ENCODE data around the gene PPM1K.
"Not testable (repeated sequence)": the region's sequence is repeated elsewhere in the genome, so short reads cannot be mapped to it uniquely, and the experiment has no call there.

PPM1K gene

DNA sequence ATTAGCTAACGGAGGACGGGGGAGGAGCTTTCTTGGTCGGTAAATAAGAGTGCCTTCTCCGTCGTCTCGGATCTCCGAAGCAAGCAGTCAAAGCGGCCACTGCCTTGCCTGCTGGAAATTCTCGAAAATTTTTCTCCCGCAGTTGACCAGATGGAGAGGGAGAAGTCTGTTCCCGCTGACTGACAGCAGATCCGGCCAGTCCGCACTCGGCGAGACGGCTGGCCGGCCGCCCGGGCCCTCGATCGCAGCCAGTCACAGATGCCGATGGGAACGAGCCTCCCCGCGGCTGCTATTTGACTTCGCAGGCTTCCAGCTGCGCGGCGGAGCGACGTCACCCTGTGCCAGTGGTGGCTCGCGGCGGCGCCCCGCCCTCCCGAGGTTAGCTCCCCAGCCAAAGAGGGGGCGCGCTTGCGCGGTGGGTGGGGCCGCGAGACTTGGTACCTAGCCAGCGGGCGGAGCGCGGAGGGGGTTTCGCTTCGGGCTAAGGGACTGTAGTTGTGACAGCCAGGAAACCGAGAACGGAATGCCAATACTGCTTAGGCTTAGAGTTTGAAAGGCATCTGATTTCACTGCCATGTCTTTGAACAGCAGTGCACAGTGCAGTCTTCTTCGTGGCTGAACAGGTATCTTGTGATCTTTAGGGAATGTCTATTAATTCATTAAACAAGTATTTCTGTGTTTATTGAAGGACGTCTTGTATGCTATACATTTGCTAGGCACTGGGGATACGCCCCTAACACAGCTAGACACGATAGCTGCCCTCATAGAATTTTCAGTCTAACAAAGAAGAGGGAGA lies at the start of gene PPM1K:
PPM1K (minus strand) TSS at position 123 of the 796 bp plus-strand sequence. CDS start 5,978 bp downstream, outside the sequence.
- DNase-seq = peak; percentile 98 to 99

DNA sequence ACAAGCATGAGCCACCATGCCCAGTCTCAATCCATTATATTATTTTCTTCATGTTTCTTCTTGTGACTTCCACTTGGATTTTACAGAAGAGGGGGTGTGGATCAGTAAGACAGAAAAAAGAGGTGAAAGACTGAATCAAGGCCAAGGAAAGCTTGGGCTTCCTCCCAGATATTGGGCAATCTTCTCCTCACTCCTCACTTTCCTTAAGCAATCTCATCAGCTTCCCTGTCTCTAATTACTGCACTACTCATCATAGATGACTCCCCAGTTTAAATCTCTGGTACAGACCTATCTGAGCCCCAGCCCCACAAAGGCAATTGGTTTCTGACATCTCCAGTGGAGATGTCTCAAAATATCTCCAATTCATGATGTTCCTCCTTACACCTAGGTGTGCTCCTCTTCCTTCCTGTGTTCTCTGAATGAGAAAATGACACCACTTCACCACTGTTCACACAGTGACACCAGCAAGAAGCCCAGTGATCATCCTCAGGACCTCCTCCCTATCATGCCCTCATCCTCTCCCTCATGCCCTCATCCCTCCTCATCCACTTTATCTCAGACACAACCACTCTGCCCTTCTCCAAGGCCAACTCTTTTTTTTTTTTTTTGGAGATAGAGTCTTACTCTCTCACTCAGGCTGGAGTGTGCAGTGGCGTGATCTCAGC lies 49.5 kb upstream of the PPM1K start:
- DNase-seq = no peak

GRCh38 chr4:88327665-88328064 lies 43.3 kb upstream of the PPM1K start:
- DNase-seq = no peak

GRCh38 chr4:88320780-88321373 lies 36.5 kb upstream of the PPM1K start:
- DNase-seq = peak in 1 of 2 experiments; percentile 4

GRCh38 chr4:88320224-88320779 lies 35.9 kb upstream of the PPM1K start:
- DNase-seq = no peak

DNA sequence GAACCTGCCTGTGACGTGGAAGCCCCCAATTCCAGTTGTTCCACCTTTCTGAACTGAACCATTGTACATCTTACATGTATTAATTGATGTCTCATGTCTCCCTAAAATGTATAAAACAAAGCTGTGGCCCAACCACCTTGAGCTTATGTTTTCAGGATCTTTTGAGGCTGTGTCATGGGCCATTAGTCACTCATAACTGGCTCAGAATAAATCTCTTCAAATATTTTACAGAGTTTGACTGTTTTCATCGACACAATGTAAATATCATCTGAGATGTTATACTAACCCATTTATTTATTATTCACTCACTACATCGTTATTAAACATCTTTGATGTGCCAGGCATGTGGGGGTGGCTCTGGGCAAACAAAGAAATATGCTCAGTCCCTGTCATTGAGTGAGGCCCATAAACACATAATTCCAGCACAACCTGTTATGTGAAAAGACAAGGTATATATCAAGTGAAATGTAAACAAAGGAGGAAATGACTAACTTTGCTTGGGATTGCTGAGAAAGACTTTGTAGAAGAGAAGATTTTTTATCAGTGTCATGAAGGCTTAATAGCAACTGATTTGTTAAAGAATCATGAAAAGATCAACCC lies 34.5 kb upstream of the PPM1K start:
- DNase-seq = no peak

- DNase-seq = no peak
Measured at GRCh38 chr4:88315460-88316017, 31.2 kb upstream of the PPM1K start.

DNA sequence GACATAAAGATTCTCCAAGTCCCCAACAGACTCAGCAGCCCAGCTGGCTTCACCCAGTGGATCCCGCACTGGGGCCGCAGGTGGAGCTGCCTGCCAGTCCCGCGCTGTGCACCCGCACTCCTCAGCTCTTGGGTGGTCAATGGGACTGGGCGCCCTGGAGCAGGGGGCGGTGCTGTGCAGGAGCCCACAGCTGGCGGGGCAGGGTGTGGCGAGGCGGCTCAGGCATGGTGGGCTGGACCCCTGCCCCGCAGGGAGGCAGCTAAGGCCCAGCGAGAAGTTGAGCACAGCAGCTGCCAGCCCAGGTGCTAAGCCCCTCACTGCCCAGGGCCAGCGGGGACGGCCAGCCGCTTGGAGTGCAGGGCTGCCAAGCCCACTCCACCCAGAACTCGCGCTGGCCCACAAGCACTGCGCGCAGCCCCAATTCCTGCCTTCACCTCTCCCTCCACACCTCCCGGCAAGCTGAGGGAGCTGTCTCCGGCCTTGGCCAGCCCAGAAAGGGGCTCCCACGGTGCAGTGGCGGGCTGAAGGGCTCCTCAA lies 28.8 kb upstream of the PPM1K start:
- DNase-seq = not testable (repeated sequence)

- DNase-seq = no peak
Measured at GRCh38 chr4:88308587-88308986, 24.2 kb upstream of the PPM1K start.

DNA sequence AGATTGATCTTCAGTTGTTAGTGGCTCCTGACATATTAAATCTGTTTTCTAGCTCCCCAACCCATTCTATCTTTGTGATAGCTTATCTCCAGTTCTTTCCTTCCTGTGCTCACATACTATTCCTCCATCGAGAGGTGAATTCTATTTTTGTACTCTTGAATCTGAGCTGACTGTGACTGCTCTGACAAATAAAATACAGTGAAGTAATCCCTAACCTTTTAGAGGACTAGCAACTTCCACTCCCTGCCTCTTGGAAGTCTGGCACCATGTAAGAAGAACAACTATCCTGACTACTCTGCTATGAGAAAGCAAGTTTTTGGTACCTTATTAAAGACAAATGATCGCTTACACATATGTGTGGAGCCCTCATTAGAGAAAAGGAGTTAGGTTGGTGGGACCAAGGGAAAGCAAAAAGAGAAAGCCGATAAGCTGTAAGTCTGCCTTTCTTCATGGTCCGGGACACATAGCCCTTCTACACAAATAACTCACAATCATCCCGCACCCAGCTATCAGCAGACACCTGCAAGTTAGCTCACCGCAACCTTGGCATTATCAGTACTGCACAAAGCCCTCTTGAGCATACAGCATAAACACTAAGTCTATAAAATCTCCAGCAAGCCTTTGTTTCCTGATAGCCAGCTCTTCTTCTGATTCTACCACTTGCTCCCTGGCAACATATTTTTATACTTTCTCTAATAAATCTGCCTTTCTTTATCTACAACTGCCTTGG lies 13.5 kb upstream of the PPM1K start:
- no peak for DNase-seq

GRCh38 chr4:88297212-88297516 lies 12.8 kb upstream of the PPM1K start:
- DNase-seq = no peak

GRCh38 chr4:88296413-88297211 lies 12.3 kb upstream of the PPM1K start:
- DNase-seq = no peak

GRCh38 chr4:88295656-88296055 lies 11.3 kb upstream of the PPM1K start:
- DNase-seq = no peak

GRCh38 chr4:88291003-88291402 lies 6.6 kb upstream of the PPM1K start:
- DNase-seq = no peak

DNA sequence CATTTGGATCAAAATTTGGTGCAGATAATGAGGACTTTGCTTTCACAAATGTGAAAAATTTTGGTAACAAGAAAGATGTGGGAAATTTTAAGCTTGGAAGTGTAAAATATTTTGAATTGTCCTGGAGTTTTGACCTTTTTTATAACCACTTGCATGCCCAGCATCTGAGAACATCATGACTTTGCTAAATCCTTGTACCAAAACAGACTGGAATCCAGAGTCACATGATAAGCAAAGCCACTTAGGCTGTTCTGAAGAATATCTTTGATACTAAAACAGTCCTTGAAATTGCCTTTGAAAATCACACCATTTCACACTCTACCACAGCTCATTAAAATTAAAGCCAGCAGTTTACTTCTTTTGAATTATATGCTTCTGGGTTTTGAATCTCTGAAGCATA lies 2.5 kb upstream of the PPM1K start:
- DNase-seq = no peak

GRCh38 chr4:88285235-88285653 lies 883 bp upstream of the PPM1K start:
- no peak for DNase-seq

GRCh38 chr4:88283661-88284438 lies 511 bp downstream of the PPM1K start:
- DNase-seq = peak; percentile 51 to 54

DNA sequence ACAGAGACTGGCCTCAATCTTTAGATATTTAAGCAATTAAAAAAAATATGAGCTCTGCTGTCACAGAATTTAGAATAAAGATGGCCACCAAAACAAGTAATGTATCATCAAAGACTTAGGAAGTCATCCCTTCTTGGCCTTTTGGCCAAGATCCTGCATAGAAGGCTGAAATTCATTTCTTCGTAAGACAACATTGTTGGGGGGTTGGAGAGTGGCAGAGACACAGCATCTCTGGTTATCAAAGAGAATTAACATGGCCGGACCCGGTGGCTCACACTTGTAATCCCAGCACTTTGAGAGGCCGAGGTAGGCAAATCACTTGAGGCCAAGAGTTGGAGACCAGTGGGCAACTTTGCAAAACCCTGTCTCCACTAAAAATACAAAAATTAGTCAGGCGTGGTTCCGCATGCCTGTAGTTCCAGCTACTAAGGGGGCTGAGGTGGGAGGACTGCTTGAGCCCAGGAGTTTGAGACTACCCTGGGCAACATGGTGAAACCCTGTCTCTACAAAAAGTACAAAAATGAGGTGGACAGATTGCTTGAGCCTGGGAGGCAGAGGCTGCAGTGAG lies 4.0 kb downstream of the PPM1K start:
- no peak for DNase-seq

DNA sequence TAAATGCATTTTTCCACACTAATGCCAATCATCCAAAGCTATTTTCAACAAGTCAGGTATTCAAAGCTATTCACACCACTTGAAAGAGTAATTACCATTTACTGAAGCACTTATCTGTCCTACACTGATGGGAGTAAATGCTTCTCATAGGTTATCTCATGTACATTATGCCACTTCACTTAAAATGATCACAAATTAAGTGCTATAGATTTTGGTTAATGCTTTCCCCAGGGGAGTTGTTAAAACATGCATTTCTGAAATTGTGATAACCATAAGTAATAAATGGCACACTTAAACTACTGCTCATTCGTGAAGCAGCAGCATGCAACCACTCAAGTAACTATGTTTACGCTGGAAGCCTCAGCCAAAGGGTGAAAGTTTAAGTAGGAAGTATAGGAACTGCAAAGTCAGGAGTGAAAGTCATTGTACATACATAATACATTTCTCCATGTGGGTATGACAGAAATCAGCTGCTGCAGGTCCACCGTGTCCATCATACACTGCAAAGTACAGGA lies 6.6 kb downstream of the PPM1K start:
- DNase-seq = no peak
